Measurements from ENCODE around the gene SNX13.

DNA sequence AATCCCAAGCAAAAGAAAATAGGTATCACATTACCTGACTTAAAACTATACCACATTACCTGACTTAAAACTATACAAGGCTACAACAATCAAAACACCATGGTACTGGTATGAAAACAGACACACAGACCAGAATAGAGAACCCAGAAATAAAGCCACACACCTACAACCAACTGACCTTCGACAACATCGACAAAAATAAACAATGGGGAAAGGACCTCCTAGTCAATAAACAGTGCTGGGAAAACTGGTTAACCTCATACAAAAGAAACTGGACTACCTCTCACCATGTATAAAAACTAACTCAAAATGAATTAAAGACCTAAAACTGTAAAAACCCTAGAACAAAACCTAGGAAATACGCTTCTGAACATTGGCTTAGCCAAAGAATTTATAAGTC, 22.5 kb downstream of the SNX13 start:
- TF ChIP-seq, protein P1, sequence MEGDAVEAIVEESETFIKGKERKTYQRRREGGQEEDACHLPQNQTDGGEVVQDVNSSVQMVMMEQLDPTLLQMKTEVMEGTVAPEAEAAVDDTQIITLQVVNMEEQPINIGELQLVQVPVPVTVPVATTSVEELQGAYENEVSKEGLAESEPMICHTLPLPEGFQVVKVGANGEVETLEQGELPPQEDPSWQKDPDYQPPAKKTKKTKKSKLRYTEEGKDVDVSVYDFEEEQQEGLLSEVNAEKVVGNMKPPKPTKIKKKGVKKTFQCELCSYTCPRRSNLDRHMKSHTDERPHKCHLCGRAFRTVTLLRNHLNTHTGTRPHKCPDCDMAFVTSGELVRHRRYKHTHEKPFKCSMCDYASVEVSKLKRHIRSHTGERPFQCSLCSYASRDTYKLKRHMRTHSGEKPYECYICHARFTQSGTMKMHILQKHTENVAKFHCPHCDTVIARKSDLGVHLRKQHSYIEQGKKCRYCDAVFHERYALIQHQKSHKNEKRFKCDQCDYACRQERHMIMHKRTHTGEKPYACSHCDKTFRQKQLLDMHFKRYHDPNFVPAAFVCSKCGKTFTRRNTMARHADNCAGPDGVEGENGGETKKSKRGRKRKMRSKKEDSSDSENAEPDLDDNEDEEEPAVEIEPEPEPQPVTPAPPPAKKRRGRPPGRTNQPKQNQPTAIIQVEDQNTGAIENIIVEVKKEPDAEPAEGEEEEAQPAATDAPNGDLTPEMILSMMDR (IDR thresholded peaks at IDR 0.05; ENCODE audit: insufficient read depth, low read length): no peak
- TF ChIP-seq REST (IDR thresholded peaks at IDR 0.05; ENCODE audit: insufficient replicate concordance, low read depth) (no peak), GABPA (IDR thresholded peaks at IDR 0.05; ENCODE audit: low read depth) (no peak), POLR2AphosphoS5 (IDR thresholded peaks at IDR 0.05; ENCODE audit: low read depth) (no peak)

Data from HL-60 (cell line).